EH (cell line): Measurements from ENCODE around the gene NDUFC2.
"Not testable (repeated sequence)": the region's sequence is repeated elsewhere in the genome, so short reads cannot be mapped to it uniquely, and the experiment has no call there.

Source experiments
- DNase-seq: peaks from one replicate; pipeline ENCODE4 v3.0.0-alpha.2; 2015; ENCODE audit warnings: low read depth

The NDUFC2 gene

GRCh38 chr11:78054971-78055370, 24.7 kb downstream of the NDUFC2 start:
- DNase-seq = no peak

DNA sequence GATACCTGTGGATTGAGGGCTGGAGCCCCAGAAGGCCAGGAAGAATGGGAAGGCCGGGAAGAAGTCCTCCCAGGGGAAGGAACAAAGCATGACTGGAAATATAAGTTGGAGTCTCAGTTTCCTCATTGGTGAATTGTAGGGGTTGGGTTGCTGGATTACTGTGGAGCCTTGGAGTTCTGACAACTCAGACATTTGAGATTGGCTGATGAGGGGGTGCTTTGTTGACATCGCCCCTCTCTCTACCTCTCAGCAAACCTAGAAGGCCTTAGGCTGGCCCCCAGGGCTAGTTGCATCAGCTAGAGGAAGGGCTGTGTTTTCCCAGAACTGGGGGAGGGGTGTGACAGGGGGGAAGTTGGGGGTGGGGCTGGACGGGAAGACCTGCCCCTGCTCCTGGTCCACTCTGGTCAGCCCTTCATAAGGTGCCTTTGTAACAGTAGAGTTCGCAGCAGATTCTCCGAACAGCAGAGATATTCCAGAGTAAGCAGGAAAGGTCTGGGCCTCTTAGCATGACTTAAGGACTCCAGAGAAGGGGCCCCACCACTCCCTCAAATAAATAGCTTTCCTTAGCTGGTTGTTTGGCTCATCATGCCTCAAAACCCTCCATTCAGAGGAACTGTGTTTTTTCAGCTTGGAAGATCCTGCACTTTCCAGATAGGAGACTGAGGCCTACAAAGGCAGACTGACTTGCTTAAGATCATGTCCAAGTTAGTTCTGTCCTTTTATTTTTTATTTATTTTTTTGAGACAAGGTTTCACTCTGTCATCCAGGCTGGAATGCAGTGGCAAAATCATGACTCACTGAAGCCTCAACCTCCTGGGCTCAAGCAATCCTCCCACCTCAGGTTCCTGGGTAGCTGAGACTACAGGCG, 28.5 kb downstream of the NDUFC2 start:
- DNase-seq = peak; percentile 85

DNA sequence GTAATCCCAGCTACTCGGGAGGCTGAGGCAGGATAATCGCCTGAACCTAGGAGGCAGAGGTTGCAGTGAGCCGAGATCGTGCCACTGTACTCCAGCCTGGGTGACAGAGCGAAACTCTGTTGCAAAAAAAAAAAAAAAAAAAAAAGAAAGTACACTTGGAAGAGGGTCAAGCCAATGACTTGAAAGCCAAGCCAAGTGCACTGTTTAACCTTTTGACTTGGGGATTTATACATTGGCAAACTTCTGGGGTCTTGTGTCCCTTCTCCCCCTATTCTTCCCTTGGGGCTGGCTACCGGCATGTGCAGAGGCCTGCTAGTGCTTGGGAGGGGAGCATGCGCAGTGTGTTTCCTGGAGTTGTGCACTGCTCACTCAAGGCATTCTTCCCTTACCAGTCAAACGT, 30.3 kb downstream of the NDUFC2 start:
- DNase-seq = no peak

DNA sequence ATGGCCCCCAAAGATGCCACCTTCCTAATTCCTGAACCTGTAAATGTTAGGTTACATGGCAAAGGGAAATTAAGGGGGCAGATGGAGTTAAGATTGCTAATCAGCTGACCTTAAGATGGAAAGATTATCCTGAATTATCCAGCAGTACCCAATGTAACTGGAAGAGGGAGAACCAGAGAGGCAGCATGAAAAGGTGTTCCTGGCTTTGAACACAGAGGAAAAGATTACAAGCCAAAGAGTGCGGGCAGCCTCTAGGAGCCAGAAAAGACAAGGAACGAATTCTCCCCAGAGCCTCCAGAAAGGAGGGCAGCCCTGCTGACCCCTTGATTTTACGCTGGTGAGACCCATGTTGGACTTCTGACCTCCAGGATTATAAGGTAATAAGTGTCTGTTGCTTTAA, 31.1 kb downstream of the NDUFC2 start:
- DNase-seq = no peak

GRCh38 chr11:78046486-78046854, 33.2 kb downstream of the NDUFC2 start:
- DNase-seq = no peak

DNA sequence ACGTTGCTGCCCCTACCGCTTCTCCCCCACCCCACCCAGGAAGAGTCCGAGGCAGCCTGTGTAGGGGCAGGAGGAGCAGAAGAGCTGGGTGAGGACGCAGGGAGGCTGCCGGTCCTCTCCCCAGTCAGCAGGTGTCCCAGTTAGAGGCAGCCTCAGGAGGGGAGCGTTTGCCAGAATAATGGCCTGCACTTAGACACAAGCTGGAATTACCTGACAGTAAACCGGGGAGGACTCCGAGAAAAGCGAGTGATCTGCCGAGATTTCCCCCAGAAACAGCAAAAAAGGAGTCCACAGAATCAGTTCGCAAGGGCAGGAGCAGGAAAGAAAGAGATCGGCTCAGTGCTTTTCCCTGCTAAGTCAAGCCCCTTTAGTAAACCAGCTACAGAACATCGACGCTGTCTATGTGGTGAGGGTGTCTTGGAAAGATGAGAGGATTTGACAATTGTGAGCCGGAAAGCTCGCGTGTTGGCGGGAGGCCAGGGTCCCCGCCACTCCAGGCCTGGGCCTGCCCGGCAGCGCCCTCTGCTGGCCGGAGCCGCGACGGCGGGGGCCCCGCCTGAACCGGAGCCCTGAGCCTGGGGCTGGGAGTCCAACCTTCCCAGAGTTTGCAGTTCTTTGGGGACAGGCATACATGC, 33.7 kb downstream of the NDUFC2 start:
- peak; percentile 72 for DNase-seq

- no peak for DNase-seq
Measured at GRCh38 chr11:78044706-78045105, 35.0 kb downstream of the NDUFC2 start.

DNA sequence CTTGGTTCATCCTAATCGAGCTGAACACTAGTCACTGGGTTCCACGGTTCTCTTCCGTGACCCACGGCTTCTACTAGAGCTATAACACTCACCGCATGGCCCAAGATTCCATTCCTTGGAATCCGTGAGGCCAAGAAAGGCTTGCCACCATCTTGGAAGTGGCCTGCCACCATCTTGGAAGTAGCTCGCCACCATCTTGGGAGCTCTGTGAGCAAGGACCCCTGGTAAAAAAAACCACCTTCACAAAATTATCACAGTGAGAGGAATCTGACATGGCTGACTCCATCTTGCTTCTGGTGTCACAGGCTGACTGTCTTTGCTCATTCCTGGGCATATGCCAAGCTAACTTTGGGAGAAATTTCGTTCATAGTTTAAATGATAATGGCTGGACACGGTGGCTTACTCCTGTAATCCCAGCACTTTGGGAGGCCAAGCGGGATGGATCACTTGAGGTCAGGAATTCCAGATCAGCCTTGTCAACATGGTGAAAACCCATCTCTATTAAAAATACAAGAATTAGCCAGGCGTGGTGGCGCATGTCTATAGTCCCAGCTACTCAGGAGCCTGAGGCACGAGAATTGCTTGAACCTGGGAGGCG, 37.7 kb downstream of the NDUFC2 start:
- DNase-seq = no peak

GRCh38 chr11:78041380-78041719, 38.3 kb downstream of the NDUFC2 start:
- DNase-seq = not testable (repeated sequence)

DNA sequence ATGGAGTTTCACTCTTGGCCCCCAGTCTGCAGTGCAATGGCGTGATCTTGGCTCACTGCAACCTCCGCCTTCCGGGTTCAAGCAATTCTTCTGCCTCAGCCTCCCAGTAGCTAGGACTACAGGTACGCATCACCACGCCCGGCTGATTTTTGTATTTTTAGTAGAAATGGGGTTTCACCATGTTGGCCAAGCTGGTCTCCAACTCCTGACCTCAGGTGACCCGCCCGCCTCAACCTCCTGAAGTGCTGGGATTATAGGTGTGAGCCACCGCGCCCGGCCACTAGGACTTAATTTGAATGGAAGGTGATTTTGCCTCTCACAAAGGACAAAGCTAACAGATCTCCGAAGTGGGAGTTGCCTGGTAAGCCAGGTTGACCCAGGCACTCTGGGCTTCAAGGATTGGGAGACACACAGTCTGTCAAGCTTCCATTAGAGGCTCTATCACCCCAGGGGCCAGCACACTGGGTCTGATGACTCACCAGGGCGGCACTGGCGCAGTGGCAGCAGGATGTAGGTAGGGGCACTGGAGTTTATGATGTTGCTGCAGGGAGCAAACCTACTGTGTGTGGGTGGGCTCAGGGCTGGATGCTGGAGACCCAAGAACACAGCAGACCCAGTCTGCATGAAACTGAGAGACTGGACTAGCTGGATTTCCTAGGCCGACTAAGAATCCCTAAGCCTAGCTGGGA, 38.8 kb downstream of the NDUFC2 start:
- peak; percentile 43 for DNase-seq

DNA sequence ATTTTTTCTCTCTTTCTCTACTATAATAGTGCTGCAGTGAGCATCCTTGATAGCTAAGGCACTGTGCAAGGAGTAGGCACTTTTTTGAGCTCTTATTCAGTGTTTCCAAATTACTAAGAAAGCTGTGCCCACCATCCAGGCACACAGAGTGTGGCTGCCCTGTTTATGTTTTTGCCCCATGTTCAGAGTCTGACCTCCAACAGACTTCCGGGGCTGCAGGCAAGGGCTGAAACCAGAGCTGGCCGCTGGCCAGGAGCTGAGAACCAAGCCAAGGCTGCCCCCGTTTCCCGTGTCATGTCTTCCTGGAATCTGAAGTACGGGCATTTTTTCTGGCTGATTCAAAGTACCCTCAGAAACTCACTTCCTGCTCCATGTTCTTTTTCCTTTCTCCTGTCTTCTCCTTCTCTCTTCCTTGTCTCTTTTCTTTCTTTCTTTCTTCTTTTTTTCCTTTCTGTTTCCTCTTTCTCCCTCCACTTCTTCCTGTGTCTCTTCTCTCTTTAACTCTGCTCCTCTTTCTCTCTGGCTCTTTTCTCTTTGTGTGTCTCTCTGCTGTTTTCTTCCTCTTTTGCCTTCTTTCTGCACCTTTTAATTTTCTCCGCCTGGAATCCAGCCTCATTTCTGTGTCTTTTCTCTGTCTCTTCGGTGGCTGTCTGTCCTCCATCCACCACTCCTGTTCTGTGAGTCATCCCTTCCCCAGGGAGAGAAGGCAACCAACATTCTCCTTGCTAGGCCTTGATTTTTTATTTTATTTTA, 39.6 kb downstream of the NDUFC2 start:
- peak; percentile 95 for DNase-seq

- DNase-seq = peak; percentile 24
Measured at GRCh38 chr11:78039391-78039918, 40.2 kb downstream of the NDUFC2 start.

DNA sequence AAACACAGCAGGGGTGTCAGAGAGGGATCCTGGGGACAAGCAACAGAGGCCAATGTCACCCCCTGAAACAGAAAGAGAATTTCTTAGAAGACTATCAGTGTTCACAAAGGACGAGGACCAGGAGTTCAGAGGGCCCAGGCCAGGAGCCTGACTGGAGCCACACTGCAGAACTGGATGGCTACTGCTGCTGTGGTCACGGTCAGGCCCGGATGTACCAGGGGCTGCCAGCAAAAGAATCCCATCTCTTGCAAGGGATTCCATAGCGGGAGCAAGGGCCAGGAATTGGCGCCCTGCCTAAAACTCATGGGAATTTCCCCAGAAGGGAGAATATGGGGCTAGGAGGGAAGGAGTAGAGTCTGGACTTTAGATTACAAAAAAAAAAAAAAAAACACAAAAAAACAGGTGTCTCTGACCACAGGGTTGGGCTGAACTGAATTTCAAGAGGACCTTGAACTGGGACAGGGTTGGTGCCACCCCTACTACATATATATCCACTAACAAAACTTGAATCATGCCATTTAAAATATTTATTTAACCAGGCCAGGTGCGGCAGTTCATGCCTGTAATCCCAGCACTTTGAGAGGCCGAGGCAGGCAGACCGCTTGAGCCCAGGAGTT, 40.9 kb downstream of the NDUFC2 start:
- DNase-seq = peak; percentile 27

DNA sequence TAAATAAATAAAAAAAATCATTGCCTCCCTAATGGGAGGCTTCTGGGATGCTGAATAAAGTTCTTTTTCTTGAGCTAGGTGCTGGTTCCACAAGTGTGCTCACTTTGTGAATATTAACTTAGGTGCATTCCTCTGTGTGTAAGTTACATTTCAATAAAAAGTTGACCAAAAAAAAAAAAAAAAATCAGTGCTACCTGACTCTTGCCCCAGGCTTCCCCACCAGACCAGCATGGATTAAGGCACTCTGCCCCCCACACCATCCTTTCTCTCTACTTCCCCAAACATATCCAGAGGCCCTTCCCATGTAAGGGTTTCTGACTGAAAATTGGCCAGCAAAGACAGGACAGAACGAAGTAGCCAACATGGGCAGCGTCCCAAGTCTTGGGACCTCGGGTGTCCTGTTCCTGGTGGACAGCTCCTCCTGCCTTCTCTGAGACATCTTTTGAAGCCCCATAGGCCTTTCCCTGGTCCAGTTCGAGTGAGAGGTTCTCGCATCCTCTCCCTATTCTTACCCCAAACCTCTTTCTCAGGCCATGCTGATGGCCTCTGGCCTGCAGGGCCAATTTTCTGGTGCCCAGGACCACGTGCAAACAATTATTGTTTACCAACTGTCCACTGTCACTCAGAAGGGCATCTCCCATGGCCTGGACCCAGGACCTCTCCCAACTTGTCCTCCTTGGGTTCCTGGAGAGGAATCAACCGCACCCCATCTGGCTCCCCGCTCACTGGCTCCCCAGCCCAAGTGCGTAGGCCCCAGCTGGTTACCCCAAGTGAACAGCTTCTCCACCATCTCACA, 41.6 kb downstream of the NDUFC2 start:
- DNase-seq = no peak

DNA sequence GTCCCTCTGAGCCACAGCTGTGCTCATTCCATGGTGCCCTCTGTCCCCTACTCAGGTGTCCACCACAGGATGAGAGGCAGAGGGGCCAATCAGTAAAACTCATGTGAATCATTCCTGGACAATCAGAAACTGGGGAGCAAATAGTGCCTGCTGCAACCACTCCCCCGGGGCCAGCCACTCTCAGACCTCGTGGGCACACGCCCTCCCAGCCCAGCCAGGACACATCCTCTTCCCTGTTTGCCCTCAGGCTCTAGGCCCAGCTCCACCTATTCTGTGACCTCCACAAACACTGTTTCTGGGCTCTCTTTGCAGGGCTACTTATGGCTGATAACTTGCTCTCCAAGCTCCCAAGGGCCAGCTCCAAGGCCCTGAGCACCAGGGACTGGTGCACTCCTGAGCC, 42.6 kb downstream of the NDUFC2 start:
- peak; percentile 24 for DNase-seq

DNA sequence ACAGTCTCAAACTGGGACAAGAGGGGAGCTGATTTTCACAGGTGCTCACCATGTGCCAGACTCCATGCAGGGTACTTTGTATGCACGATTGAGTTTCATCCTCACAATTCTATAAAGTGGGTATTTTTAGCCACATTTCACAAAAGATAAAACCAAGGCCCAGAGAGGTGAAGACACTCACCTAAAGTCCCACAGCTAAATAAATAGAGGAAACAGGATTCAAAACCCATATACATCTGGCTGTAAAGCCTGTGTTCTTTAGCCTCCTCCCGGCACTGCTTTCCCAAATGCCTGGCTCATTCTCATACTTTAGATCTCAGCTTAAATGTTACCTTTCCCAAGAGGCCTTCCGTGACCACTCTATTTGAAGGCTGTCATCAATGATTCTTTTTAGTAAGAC, 43.3 kb downstream of the NDUFC2 start:
- no peak for DNase-seq

- no peak for DNase-seq
Measured at GRCh38 chr11:78034623-78035022, 45.0 kb downstream of the NDUFC2 start.

- no peak for DNase-seq
Measured at GRCh38 chr11:78033040-78033439, 46.6 kb downstream of the NDUFC2 start.

GRCh38 chr11:78032090-78032489, 47.6 kb downstream of the NDUFC2 start:
- DNase-seq = no peak

DNA sequence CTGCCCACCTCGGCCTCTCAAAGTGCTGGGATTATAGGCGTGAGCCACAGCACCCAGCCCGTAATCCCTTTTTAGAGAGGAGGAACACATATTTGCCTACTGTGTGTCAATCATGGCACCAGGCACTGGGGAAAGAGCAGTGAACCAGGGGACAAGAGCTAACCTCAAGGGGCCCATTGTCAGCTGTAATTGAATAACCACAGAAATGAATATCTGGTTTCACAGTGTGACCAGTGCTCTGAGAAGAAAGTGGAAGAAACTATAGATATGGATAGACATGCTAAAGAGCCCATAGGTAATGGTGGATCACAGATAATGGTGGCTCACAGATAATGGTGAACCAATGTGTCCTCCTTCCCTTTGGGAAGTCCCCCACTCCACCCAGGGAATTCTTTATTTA, 48.0 kb downstream of the NDUFC2 start:
- no peak for DNase-seq
